OCI-M1 (cell line): ENCODE data around the gene TCEAL7.
"Not testable (repeated sequence)": the region's sequence is repeated elsewhere in the genome, so short reads cannot be mapped to it uniquely, and the experiment has no call there.

Experiments
- DNase-seq: peaks from one replicate; lab custom pipeline; 2025; lab: John Stamatoyannopoulos, UW

The TCEAL7 gene

GRCh38 chrX:103329991-103330390, at the start of gene TCEAL7:
Gene TCEAL7, plus strand, starts transcription at chrX:103330239. Its CDS starts 1,165 bp downstream, at chrX:103331404.
- no peak for DNase-seq

DNA sequence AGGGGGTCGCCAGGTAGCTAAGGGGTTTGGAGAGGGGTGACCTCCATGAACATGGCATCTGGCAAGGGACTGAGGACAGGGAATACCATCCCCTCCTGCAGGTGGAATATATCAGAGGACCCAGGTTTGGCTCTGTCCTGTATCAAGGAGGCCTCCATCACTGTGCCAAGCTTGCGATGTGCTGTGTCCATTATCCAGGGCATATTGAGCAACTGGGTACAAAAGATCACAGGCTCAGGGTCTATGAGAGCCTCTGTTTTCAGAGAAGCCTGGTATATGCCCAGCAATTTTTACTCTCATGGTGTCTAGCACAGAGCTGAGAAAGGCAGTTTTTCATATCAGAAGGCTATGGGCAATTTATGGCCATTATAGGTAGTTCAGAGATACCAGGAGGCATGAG, 36.9 kb upstream of the TCEAL7 start:
- DNase-seq = no peak

DNA sequence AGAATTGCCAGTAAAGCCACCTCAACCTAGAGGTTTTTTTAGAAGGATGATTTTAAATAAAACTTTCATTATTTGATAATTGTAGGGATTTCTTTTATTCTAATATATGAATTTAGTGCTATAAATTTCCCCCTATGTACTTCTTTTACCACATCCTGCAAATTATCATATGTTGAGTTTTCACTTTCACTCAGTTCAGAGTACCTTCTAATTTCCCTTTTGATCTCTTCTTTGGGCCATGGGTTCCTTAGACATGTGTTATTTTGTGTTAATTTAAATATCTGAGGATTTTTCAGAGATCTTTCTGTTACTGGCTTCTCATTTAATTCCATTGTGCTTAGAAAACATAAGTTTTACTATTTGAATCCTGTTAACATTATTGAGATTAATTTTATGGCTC, 25.3 kb upstream of the TCEAL7 start:
- DNase-seq = no peak

GRCh38 chrX:103305666-103306065, 24.4 kb upstream of the TCEAL7 start:
- not testable (repeated sequence) for DNase-seq

DNA sequence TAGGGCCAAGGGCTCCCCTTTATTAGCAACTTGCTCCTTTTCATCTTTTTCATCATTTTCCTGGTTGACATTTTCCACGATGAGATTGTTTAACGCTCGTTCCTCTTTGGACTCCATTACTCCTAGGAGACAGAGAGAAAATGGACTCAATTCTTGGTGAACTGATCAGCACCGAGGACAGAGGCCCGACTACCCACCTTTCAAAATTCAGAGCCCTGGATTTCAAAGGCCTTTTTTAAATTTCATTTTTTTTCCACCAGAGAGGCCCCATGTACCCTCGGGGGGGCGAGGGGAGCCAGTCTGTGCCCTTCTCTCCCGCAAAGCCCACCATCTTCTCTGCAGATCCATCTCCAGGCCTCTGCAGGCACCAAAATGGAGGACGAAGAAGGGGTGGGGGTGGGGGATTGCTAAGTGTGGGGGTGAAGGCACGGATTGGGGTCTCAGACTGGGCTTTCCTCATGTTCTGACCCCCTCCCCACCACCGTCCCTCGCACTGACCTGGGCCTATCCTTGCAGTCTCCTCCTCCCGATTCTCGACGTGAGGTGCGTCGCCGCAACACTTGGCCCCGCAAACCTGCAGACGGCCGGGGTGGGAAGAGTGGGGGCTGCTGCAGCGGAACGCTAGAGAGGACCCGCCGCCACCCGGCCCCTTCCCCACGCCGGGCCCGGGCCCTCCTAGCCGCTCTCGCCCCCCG, 20.0 kb upstream of the TCEAL7 start:
- DNase-seq = no peak

DNA sequence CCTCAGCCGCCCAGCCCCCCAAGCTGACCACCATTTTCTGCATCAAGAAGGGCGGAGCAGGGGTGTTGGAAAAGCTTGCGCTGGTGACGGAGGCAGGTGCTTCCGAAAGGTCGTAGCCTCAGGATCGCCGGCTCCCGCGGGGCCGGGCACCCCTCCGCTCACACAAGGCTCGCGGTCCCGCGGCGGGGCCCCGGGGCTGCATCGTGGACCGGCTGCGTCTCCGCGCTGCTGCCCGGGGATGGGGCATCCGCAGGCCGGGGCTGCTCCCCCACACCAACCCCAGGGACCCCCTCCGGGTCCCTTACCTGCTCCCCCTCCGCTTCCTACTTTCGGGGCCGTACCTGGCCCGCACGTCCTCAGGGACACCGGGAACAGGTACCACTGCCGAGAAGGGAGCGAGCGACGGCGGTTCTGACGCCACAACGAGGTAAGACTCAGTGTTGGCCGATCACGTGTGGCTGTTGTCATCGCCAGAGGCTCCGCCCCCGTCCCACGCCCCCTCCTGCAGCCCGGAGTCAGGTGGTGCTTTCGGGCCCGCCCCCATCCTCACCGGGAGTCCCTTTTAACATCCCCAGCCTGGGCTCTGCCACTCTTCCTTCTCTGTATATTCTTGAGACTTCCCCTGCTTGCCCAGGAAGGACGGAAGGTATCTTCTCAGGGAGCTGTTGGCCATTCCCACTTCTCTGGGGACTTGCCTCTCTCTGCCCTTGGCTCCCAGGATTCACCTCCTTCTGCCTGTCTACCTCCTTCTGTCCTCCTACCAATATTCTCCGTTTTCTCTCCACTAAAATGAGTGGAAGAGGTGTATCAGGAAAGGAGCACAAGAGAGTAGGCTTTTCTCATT, 19.3 kb upstream of the TCEAL7 start, which contains the start of gene BEX2:
Gene BEX2, minus strand, starts transcription at position 436 of the 844 bp plus-strand sequence. CDS start 1,014 bp downstream, outside the sequence.
- DNase-seq = peak; percentile 71

GRCh38 chrX:103311399-103311780, 18.6 kb upstream of the TCEAL7 start:
- DNase-seq = no peak

GRCh38 chrX:103330681-103331288, 746 bp downstream of the TCEAL7 start:
- no peak for DNase-seq

GRCh38 chrX:103338663-103339062, 8.6 kb downstream of the TCEAL7 start:
- DNase-seq = no peak

- DNase-seq = peak; percentile 71
Measured at GRCh38 chrX:103343105-103343504, 13.1 kb downstream of the TCEAL7 start.

GRCh38 chrX:103344606-103345005, 14.6 kb downstream of the TCEAL7 start:
- peak; percentile 28 for DNase-seq

GRCh38 chrX:103347682-103348397, 17.8 kb downstream of the TCEAL7 start:
- DNase-seq = no peak

- peak; percentile 57 for DNase-seq
Measured at GRCh38 chrX:103356130-103356798, 26.2 kb downstream of the TCEAL7 start, which contains the start of gene TCEAL9. Gene TCEAL9, plus strand, starts transcription at chrX:103356506. Its CDS starts 1,179 bp downstream, at chrX:103357685.

DNA sequence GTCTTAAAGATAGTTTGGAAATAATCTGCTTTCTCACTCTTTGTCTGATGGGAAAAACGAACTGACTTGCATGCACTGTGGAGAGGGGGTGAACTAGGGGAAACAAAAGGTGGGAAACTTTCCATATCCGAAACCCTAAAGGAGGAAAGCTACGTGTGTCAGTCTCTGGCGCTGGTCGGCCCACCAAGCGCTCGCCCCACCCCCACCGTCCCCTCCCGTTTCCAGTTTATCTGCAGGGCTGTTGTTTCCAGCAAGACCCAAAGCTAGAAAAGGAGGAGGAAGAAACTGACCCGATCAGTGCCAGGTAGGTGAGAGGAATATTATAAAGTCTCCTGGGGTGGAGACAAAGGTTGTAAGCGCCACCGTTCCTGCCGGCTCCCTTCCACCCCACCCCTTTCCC, 26.8 kb downstream of the TCEAL7 start:
- DNase-seq = peak; percentile 31

GRCh38 chrX:103357871-103358270, 27.8 kb downstream of the TCEAL7 start:
- no peak for DNase-seq

DNA sequence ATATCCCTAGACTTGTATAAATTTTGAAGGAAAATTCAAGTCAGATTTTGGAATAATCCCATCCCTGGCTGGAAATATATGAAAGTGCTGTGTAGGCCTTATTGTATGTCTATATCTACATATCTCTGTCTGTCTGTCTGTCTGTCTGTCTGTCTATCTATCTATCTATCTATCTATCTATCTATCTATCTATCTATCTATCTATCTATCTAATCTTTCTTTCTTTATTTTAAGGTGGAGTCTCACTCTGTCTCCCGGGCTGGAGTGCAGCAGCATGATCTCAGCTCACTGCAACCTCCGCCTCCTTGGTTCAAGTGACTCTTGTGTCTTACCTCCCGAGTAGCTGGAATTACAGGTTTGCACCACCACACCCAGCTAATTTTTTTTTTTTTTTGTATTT, 29.6 kb downstream of the TCEAL7 start:
- DNase-seq = not testable (repeated sequence)

- DNase-seq = peak; percentile 56
Measured at GRCh38 chrX:103360092-103360491, 30.1 kb downstream of the TCEAL7 start.

DNA sequence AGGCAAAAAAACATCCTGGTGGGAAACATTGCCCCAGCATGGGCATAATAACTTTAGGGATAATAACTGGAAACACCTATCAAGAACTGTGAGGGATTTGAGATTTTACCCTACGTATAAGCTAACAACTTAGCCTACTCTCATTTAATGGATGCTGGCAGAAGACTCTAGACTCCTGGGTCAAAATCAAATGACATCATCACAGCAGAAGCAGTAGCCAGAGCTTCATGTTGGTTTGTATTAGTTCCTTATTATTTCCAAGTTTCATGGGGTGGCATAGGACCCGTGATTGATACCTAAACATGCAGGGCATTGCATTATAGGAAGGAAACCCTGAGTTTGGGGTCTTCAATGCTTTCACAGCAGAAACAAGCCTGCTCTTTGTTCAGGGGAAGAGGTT, 30.9 kb downstream of the TCEAL7 start:
- no peak for DNase-seq

- no peak for DNase-seq
Measured at GRCh38 chrX:103361798-103362197, 31.8 kb downstream of the TCEAL7 start.

DNA sequence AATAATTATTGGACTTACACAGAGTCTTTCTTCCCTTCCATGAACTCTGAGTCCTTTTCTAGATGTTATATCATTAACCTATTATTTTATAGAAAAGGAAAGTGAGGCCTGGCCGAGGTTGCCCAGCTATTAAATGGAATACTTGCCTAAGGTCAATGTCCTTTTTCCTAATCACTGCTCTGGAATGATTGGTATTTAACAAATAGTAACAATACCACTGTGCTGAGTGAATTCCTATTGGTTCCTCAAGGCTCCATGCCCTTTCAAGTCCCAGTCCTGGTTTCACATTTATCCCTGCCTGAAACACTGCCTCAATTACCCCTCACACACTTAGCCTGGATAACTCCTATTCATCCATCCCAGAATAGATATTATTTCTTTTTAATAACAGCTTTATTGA, 32.4 kb downstream of the TCEAL7 start:
- no peak for DNase-seq

DNA sequence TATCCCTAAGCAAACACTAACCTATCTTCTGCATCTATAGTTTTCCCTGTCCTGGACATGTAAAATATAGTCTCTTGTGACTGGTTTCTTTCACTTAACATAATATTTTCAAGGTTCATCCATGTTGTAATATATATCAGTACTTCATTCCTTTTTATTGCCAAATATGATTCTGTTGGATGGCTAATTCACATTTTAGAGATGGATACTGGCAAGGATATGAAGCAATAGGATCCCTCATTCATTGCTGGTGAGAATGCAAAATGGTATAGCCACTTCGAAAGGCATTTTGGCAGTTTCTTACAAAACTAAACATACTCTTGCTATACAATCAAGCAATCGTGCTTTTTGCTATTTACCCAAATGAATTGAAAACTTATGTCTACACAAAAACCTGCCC, 33.0 kb downstream of the TCEAL7 start:
- DNase-seq = no peak
